ENCODE data around the gene RPL5.

The RPL5 gene

DNA sequence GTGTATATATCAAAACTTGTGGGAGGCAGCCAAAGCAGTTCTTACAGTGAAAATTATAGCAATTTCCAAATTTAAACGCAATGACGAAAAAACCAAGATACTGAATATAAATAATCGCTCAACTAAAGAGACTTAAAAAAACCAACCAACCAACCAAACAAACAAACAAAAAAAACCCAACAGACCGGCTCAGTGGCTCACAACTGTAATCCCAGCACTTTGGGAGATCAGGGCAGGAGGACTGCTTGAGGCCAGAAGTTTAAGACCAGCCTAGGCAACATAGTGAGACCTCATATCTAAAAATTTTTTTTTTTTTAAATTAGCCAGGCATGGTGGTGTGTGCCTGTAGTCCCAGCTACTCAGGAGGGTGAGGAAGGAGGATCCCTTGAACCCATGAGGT, 23.4 kb downstream of the RPL5 start:
- DNase-seq (ENCODE audit: low read depth in 2 of 2): no peak

- no peak for DNase-seq (ENCODE audit: low read depth in 2 of 2)
These were observed 26.0 kb downstream of the RPL5 start for GRCh38 chr1:92857817-92858216.

DNA sequence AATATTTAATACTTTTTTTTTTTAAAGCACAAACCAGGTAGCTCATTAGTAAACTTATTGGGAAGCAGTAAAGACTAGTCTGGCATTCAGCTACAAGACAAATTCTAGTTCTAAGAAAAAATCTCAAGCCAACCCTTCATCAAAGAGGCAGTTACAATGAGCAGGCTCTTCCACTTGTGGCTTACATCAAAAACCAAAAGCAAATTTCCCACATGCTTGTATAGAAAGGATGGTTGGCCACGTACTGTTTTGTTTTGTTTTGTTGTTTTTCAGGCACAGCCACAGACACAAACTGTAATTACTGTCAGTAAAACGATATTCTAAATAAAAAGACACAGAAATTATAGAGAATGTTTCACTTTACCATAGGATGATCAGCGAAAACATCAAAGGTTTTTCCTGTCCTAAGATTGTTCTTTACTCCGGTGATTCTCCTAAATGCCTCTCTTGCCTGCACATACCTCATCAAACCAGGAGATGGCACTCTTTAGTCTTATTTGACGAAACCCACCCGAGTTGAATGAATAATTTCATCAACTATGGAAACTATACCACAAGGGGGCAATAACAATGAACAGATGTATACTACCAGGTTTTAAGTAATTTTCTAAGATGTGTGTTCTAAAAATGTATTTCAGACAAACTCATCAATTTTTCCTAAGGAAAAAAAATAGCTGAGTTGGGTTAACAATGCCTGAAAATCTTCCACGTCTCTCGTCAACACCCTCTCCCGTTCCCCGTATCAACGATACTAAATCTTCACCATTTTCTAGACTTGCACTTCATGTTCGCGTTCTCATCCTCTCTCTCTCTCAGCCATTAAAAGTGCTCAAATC, 26.9 kb downstream of the RPL5 start:
- DNase-seq (ENCODE audit: low read depth in 2 of 2): peak in 1 of 2 donors; percentile 11

- DNase-seq (ENCODE audit: low read depth in 2 of 2): no peak
These were observed 27.7 kb downstream of the RPL5 start for GRCh38 chr1:92859400-92860039.

DNA sequence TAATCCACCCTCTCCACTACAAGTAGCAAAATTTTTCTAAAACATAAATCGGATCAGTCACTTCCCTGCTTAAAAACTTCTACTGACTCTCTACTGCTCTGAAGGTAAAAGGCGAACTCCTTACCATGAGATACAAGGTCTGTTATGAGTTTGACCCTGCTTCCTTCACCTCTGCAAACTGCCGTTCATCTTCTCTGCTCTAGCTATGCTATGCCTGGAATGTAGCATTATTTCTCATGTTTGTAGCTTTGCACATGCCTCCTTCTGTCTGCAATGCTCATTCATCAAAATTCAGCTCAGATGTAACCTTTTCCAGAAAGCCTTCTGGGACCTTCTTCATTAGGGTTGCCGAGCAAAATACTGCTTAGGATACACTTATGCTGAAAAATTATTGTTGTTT, 30.8 kb downstream of the RPL5 start:
- no peak for DNase-seq (ENCODE audit: low read depth in 2 of 2)

GRCh38 chr1:92864131-92864530, 32.3 kb downstream of the RPL5 start:
- DNase-seq (ENCODE audit: low read depth in 2 of 2): no peak

GRCh38 chr1:92870591-92870990, 38.8 kb downstream of the RPL5 start:
- no peak for DNase-seq (ENCODE audit: low read depth in 2 of 2)

GRCh38 chr1:92872719-92873118, 40.9 kb downstream of the RPL5 start:
- DNase-seq (ENCODE audit: low read depth in 2 of 2): no peak

DNA sequence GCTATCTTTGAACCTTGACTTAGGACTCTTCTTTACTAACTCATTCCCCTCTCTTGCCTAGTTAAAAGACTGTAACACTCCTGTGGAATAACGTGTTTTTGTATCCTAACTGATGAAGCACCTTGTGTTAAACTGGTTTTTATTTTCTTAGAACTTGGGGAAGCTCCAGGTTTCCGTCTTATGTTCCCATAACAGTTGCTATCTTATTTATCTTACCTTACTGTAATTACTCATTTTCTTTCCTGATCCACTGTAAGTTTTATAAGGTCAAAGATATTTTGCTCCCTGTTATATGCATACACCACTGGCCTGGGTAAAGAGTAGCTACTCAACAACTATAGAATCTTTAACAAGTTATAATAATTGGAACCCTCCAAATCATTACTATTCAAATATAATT, 43.1 kb downstream of the RPL5 start:
- DNase-seq (ENCODE audit: low read depth in 2 of 2): no peak

- no peak for DNase-seq (ENCODE audit: low read depth in 2 of 2)
These were observed 44.5 kb downstream of the RPL5 start for GRCh38 chr1:92876351-92876750.

GRCh38 chr1:92877081-92877711, 45.4 kb downstream of the RPL5 start:
- DNase-seq (ENCODE audit: low read depth in 2 of 2): no peak

GRCh38 chr1:92877792-92878191, 46.0 kb downstream of the RPL5 start:
- no peak for DNase-seq (ENCODE audit: low read depth in 2 of 2)

DNA sequence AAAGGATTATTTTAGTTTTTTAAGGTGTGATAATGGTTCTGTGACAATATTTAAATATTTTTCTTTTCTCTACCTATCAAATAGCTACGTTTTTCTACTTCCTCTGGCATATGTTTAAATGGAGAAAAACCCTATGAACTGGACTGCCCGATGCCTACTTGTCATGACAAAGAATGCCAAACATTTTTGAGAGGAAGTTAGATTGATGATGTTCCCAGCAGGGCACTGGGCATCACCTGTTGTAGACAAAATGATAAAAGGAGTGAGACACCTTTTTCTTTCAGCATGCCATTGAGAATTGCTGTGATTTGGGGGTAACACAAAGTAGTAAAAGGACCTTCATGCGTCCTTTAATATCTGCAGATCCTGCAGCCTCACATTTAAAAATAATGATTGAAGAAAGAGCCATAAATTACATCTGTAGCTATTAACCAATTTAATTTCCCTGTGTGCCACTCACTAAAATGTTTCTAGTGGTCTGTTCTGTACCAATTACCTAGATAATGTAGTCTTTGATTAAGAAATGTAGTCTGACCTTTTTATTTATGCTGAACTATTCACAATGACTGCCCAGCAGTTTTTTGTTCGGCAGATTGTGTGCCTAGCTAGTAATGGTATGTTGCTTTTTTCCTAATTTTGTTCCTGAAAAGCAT, 47.6 kb downstream of the RPL5 start:
- DNase-seq (ENCODE audit: low read depth in 2 of 2): no peak

DNA sequence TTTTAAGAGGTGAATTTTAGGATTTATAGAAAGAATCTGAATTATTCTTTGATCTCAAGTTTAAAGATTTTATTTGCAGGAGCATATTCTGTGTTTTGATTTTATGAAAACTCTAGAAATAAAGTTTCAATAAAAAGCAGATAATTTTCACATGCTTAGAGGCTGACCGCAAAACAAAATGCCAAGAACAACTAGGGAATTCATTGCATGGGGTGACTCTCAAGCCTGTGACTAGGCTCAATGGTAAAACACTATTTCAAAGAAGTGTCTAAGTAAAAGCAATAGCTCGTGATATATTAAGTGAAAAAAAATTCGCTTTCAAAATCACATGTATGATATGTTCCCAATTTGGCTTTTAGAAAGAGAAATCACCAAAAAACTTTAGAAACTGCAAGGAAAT, 49.6 kb downstream of the RPL5 start:
- DNase-seq (ENCODE audit: low read depth in 2 of 2): no peak

- DNase-seq (ENCODE audit: low read depth in 2 of 2): peak in 1 of 2 donors; percentile 6
These were observed 51.0 kb downstream of the RPL5 start for GRCh38 chr1:92882819-92883218.

DNA sequence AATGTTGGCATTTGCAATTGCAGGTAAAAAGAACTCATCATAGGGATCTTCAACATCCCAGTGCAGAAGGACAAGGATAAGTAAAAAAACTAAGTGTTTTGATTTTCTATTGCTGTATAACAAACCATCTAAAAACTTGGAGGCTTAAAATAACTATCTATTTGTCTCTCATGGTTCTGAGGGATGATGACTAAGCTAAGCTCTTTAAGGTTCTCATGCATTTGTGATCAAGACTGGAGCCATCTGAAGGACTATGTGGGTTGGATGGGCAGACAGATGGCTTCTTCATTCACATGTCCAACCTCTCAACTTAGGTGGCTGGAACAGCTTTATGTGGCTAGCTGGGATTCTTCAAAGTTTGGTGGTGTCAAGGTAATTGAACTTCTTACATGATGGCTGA, 51.5 kb downstream of the RPL5 start:
- no peak for DNase-seq (ENCODE audit: low read depth in 2 of 2)

DNA sequence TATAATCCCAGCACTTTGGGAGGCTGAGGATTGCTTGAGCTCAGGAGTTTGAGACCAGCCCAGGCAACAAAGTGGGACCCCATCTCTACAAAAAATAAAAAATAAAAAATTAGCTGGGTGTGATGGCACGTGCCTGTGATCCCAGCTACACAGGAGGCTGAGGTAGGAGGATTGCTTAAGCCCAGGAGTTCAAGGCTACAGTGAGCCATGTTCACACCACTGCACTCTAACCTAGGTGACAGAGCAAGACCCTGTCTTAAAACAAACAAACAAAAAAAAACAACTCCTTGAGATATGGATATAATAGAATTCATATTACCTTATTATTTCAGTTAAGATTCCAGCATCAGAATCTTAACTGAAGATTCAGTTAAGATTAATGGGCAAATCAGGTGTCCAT, 52.4 kb downstream of the RPL5 start:
- DNase-seq (ENCODE audit: low read depth in 2 of 2): no peak

DNA sequence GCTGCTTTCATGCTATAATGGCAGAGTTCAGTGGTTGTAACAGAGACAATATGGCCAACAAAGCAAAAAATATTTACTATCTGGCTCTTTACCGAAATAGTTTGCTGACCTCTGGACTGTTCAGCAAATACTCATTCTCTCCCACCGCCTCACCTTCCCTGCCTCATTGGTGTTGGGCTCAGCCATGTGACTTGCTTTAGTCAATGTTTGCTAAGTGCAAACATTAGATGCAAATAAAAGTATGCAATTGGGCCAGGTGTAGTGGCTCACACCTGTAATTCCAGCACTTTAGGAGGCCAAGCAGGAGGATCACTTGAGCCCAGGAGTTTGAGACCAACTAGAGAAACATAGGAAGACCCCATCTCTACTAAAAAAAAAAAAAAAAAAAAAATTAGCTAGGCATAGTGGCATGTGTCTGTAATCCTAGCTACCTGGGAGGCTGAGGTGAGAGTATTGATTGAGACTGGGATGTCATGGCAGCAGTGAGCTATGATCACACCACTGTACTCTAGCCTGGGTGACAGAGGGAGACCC, 55.1 kb downstream of the RPL5 start:
- DNase-seq (ENCODE audit: low read depth in 2 of 2): no peak

DNA sequence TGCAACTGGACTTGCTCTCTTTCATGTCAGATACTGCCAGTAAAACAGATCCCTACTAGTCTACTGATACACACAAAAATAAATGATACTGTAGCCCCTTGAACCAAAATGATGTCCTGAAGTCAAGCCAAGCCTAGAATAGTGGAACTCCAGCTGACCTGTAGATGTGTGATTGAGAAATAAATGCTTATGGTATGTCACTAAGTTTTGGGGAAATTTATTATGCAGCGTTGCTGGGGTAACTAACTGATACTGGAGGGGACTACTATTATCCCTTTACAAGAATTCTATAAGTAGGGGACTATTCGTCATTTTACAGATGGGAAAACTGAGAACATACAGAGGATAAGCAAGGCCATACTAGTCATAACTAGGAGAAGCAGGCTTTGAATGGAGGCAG, 55.6 kb downstream of the RPL5 start:
- DNase-seq (ENCODE audit: low read depth in 2 of 2): no peak

Measured in stimulated activated CD8-positive, alpha-beta memory T cell treated with anti-CD3 and anti-CD28 coated beads, Interleukin-7, amount 100 ng/mL, for 1 hour (primary cell).